ENCODE measurements around the gene UBR3.

Gene UBR3

DNA sequence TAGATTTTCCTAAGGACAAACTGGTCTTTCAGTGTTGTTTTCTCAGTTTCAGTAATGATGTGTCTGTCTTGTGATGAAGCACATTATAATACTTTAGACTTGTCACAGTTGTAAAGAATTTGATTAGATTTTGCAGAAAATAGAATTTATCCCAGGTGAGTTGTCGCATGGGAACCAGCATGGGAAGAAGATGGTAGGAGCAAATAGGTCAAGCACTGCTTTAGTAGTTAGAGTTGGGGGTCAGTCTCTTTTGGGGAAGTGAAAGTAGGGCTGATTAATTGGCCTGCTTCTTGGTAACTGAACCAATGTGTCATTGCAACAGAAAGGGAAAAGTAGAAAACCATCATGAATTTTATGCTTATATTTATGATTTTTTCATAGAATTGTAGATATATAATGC, 197.5 kb downstream of the UBR3 start:
- TF ChIP-seq, protein P1, sequence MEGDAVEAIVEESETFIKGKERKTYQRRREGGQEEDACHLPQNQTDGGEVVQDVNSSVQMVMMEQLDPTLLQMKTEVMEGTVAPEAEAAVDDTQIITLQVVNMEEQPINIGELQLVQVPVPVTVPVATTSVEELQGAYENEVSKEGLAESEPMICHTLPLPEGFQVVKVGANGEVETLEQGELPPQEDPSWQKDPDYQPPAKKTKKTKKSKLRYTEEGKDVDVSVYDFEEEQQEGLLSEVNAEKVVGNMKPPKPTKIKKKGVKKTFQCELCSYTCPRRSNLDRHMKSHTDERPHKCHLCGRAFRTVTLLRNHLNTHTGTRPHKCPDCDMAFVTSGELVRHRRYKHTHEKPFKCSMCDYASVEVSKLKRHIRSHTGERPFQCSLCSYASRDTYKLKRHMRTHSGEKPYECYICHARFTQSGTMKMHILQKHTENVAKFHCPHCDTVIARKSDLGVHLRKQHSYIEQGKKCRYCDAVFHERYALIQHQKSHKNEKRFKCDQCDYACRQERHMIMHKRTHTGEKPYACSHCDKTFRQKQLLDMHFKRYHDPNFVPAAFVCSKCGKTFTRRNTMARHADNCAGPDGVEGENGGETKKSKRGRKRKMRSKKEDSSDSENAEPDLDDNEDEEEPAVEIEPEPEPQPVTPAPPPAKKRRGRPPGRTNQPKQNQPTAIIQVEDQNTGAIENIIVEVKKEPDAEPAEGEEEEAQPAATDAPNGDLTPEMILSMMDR (IDR thresholded peaks at IDR 0.05; ENCODE audit: insufficient read depth, low read length, poor library complexity, severe bottlenecking), result no peak
- Histone ChIP-seq H3K36me3 (ENCODE audit: control insufficient read depth, insufficient read depth, low read length) (no peaks in the 10 kb centered on the region), H3K27me3 (replicated peaks; ENCODE audit: control insufficient read depth, insufficient read depth, low read length) (no peaks in the 10 kb centered on the region), H3K4me3 (replicated peaks; ENCODE audit: low read depth, low read length) (no peak overlapping the region)
- DNase-seq (ENCODE audit: extremely low read depth, insufficient read length), result peak; percentile 6

DNA sequence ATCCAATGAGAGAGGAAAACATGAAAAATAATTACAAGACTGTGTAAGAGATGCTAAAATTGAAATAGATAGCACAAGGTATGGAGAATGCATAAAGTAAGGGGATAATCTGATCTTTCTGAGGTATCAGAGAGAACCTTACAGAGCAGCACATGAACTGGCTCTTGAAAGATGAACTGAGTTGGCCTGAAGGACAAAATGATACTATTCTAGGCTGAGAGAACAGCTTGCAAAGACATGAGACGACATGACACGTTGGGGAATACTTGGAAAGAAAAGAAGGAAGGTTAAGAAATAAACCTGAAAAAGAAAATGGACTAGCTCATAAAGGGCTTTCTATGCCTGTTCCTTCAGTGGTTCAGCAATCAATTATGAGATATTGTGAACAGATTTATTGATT, 198.0 kb downstream of the UBR3 start:
- Histone ChIP-seq H3K4me3 (replicated peaks; ENCODE audit: low read depth, low read length) (no peak overlapping the region), H3K36me3 (ENCODE audit: control insufficient read depth, insufficient read depth, low read length) (no peaks in the 10 kb centered on the region), H3K27me3 (replicated peaks; ENCODE audit: control insufficient read depth, insufficient read depth, low read length) (no peaks in the 10 kb centered on the region)
- TF ChIP-seq, protein P1 (IDR thresholded peaks at IDR 0.05; ENCODE audit: insufficient read depth, low read length, poor library complexity, severe bottlenecking), result no peak
- no peak for DNase-seq (ENCODE audit: extremely low read depth, insufficient read length)

DNA sequence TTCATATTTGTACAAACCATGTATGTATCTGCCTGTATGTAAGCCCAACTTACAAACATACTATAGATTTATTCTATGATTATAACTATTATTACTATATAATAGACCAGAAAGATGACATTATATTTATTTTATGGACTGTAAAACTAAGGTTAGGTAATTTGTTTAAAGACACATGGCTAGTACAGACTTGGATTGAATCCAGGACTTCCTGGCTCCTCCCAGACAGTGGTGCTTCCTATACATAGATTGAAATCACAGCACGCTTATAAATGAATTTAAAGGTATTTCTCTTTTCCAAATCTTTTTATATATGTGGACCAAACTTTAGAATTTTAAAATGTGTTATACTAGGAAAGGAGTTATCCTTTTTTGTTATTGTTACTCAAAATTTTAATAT, 199.1 kb downstream of the UBR3 start:
- Histone ChIP-seq H3K36me3 (ENCODE audit: control insufficient read depth, insufficient read depth, low read length) (no peaks in the 10 kb centered on the region), H3K27me3 (replicated peaks; ENCODE audit: control insufficient read depth, insufficient read depth, low read length) (no peaks in the 10 kb centered on the region), H3K4me3 (replicated peaks; ENCODE audit: low read depth, low read length) (no peak overlapping the region)
- TF ChIP-seq, protein P1 (IDR thresholded peaks at IDR 0.05; ENCODE audit: insufficient read depth, low read length, poor library complexity, severe bottlenecking), result no peak
- DNase-seq (ENCODE audit: extremely low read depth, insufficient read length), result no peak

DNA sequence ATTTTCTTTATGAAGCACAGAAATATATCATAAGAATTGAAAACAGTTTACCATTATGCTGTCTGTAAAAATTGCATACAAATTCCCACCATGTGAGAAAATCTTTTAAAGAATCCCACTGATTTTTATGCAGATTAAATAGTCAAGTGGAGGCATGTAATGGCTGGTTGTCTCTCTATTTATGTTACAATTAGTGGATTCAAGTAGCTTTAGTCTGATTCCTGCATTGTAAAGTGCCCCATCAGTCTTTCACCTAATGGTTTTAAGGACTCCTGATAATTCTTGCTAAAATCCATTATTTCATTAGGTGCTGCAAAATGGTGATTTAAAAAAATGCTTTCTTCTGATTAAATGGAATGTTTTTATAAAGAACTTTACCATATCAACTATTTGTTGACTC, 202.3 kb downstream of the UBR3 start:
- no peak for DNase-seq (ENCODE audit: extremely low read depth, insufficient read length)
- TF ChIP-seq, protein P1 (IDR thresholded peaks at IDR 0.05; ENCODE audit: insufficient read depth, low read length, poor library complexity, severe bottlenecking), result no peak
- H3K4me3 ChIP-seq (replicated peaks; ENCODE audit: low read depth, low read length), result no peak overlapping the region
- no peaks in the 10 kb centered on the region; the same call in 1 of the 2 replicates for H3K36me3 ChIP-seq (ENCODE audit: control insufficient read depth, insufficient read depth, low read length)
- H3K27me3 ChIP-seq (replicated peaks; ENCODE audit: control insufficient read depth, insufficient read depth, low read length), result no peaks in the 10 kb centered on the region

DNA sequence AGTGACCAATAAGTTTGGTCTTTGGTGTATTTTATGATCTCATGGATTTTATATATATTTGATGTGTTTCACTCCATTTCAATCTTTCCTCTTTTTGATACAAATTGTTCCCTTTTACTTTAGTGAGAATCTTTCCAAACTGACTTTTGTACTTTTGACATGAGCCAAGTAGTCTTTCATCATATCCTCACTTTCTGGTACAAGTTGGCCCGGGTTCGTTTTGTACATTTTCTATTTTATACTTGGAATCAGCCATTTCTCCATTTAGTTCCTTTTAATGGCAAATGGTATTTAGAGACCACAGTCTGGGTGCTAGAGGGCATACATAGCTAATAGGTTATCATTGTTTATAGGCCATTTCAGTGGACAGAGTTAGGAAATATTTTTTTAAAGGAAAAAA, 202.8 kb downstream of the UBR3 start:
- H3K36me3 ChIP-seq (ENCODE audit: control insufficient read depth, insufficient read depth, low read length), result no peaks in the 10 kb centered on the region; the same call in 1 of the 2 replicates
- no peaks in the 10 kb centered on the region for H3K27me3 ChIP-seq (replicated peaks; ENCODE audit: control insufficient read depth, insufficient read depth, low read length)
- TF ChIP-seq, protein P1 (IDR thresholded peaks at IDR 0.05; ENCODE audit: insufficient read depth, low read length, poor library complexity, severe bottlenecking), result no peak
- H3K4me3 ChIP-seq (replicated peaks; ENCODE audit: low read depth, low read length), result no peak overlapping the region
- no peak for DNase-seq (ENCODE audit: extremely low read depth, insufficient read length)

DNA sequence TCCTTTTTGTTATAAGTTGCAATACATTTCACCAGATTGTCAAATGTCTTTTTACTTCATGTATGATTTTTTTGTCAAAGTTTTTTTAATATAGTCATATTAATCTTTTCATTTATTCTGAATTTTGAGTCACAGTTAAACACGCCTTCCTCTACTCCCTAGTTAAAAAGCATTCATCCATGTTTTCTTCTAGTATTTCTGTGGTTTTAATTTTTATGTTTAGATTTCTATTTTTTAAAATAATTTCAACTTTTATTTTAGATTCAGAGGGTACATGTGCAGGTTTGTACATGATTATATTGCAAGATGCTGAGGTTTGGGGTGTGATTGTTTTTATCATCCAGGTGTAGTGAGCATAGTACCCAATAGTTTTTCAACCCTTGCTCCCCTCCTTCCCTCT, 204.0 kb downstream of the UBR3 start:
- Histone ChIP-seq H3K36me3 (ENCODE audit: control insufficient read depth, insufficient read depth, low read length) (no peaks in the 10 kb centered on the region; the same call in 1 of the 2 replicates), H3K4me3 (replicated peaks; ENCODE audit: low read depth, low read length) (no peak overlapping the region), H3K27me3 (replicated peaks; ENCODE audit: control insufficient read depth, insufficient read depth, low read length) (no peaks in the 10 kb centered on the region)
- TF ChIP-seq, protein P1 (IDR thresholded peaks at IDR 0.05; ENCODE audit: insufficient read depth, low read length, poor library complexity, severe bottlenecking), result no peak
- no peak for DNase-seq (ENCODE audit: extremely low read depth, insufficient read length)

All from GM06990 (cell line).